Suppressor macrophage treated with lipopolysaccharide for 1 hour (primary cell): ENCODE measurements around the gene ZNF587B.
"Not testable (repeated sequence)": the region's sequence is repeated elsewhere in the genome, so short reads cannot be mapped to it uniquely, and the experiment has no call there.

Experiments
- DNase-seq, 3 donors: peaks; one replicate each; pipeline ENCODE4 v3.0.0-alpha.2; 2020 to 2022

The ZNF587B gene

DNA sequence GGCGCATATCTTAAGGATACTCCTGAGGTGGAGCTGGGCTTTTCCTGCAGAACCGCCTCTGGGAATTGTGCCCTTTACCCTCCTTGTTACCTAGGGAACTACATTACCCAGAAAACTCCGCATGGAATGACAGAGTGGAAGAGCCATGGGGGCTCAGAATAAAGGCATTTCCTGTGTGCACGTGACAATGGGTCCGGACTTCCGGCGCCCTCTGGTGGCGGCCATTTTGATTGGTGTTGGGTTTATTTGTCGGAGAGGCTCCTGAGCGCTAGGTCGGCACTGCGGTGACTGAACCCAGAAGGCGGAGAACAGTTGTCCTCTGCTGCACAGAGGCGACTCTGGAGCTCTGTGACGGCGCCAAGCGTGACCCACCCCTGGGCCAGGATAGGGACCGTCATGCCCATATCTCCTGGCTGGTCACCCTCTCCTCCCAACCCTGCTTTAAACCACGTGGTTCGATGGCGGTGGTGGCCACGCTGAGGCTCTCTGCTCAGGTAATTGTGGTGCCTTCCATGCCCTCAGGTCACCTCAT, at the start of gene ZNF587B:
ZNF587B (plus strand) TSS at position 229 of the 532 bp plus-strand sequence; CDS start at position 459, 230 bp downstream.
- peak; percentile 26 to 35 (median 29) for DNase-seq

- no peak for DNase-seq
These were observed 43.8 kb upstream of the ZNF587B start for GRCh38 chr19:57786286-57786685.

DNA sequence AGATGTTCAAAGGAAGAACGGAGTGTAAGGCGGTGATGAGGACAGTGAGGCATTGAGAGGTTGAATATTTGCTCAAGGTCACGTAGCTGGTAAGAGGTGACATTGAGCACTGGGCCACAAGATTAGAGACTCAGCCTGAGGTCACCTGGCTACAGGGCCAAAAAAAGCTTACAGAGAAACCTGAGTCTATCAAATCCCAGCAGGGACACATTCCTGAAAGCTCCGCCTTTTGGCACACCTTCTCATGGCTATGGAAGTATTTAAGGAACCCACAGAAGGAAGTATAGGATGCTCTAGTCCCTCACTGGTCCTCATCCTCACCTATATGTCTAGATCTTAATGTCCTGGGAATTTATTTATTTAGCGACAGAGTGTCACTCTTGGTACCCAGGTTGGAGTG, 43.2 kb upstream of the ZNF587B start:
- no peak for DNase-seq

- no peak for DNase-seq
These were observed 41.9 kb upstream of the ZNF587B start for GRCh38 chr19:57788114-57788692.

- no peak for DNase-seq
These were observed 40.8 kb upstream of the ZNF587B start for GRCh38 chr19:57789288-57789687.

DNA sequence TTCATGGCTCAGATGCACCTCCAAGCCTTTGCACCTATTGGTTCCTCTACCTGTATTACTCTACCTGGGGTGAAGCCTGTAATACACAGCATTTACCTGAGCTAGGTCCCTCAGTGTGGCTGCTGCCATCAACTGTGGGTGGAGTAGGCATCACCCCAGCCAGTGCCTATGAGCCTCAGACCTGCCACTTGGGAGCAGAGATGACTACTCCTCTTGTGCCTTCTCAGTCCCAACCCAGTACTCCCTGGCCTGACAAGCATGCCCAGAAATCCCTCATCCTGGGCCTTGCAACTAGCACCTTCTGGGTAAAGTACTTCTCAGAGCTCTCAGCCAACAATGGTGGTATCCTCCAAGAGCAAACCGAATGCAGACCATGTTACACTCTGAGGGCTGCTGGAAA, 33.5 kb upstream of the ZNF587B start:
- DNase-seq, result peak in 1 of 3 donors; percentile 13

DNA sequence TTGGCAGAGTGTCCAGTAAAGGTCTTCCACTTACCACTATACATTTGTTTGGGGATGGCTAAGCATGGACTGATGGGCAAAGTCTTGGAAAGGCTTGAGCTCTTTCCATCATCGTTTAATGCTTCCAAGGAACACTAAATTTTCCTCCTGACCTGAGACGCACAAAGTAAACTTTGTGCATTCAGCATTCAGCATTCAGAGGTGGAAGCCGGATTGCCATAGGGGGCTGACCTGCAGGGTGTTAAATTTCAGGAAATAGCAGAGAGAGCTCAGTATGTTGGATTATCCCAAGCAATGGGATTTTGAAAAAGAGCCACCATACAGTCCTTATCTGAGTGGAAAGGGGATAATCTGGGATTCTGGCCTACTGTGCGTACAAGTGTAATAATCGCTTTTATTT, 29.4 kb upstream of the ZNF587B start:
- DNase-seq, result no peak

GRCh38 chr19:57802269-57802668, 27.8 kb upstream of the ZNF587B start:
- no peak for DNase-seq

- DNase-seq, result no peak
These were observed 26.9 kb upstream of the ZNF587B start for GRCh38 chr19:57803265-57803593.

DNA sequence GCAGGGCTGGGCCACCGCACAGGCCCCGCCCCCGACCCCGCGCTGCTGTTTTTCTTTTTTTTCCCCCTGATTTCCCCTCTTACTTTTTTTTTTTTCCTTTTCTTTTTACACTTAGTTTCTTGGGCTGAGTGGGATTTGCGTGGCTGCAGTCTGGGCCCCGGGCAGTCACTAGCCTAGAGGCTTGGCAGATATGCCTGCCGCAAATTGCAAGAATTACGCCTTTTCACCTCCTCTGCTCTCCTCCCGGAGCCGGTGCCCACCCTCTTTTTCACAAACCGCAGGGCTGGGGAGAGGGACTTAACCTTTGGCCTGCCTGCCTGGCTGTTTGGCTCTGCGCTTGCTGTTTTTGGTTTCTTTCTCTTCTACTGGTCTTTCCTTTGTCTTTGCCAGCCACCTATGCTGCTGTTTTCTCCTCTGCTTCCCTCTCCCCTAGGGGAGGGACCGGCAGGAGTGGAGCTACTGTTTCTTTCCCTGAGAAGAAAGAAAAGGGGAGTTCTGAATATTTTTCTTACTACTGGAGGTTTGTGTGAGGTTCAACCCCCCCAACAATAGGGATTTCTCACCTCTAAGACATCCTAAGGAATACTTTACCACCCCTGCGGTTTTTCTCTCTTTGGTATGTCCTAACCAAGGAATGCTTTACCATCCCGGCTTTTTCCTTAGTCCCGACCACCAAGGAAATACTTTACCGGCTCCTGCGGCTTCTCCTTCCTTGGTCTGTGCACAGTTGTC, 26.3 kb upstream of the ZNF587B start:
- DNase-seq, result peak; percentile 23 to 46 (median 35)

DNA sequence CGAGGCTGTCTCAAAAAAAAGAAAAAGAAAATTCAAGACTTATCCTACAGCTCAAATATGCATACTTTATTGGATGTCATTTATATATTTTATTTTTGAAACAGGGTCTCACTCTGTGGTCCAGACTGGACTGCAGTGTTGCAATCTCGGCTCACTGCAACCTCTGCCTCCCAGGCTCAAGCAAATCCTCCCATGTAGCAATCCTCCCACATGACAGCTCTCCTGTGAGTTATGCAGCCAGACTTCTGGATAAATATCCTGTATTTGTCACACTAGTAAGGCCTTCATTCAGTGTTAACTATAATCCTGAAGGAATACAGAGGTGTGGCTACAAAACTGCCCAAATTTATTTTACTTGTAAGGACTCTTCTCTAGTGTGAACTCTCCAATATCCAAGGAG, 22.6 kb upstream of the ZNF587B start:
- DNase-seq, result no peak

DNA sequence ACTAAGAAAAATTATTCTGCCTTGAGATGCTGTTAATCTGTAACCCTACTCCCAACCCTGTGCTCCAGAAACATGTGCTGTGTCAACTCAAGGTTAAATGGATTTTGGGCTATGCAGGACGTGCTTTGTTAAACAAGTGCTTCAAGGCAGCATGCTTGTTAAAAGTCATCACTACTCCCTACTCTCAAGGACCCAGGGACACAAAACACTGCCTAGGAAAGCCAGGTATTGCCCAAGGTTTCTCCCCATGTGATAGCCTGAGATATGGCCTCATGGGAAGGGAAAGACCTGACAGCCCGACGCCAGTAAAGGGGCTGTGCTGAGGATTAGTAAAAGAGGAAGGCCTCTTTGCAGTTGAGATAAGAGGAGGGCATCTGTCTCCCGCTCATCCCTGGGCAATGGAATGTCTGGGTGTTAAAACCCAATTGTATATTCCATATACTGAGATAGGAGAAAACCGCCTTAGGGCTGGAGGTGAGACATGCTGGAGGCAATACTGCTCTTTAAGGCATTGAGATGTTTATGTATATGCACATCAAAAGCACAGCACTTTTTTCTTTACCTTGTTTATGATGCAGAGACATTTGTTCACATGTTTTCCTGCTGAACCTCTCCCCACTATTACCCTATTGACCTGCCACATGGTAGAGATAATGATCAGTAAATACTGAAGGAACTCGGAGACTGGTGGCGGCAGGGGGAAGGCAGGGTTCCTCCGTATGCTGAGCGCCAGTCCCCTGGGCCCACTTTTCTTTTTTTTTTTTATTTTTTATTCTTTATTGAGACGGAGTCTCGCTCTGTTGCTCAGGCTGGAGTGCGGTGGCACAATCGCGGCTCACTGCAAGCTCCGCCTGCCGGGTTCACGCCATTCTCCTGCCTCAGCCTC, 19.4 kb upstream of the ZNF587B start:
- not testable (repeated sequence) for DNase-seq

GRCh38 chr19:57812226-57812625, 17.9 kb upstream of the ZNF587B start:
- peak; percentile 30 to 64 (median 58) for DNase-seq

DNA sequence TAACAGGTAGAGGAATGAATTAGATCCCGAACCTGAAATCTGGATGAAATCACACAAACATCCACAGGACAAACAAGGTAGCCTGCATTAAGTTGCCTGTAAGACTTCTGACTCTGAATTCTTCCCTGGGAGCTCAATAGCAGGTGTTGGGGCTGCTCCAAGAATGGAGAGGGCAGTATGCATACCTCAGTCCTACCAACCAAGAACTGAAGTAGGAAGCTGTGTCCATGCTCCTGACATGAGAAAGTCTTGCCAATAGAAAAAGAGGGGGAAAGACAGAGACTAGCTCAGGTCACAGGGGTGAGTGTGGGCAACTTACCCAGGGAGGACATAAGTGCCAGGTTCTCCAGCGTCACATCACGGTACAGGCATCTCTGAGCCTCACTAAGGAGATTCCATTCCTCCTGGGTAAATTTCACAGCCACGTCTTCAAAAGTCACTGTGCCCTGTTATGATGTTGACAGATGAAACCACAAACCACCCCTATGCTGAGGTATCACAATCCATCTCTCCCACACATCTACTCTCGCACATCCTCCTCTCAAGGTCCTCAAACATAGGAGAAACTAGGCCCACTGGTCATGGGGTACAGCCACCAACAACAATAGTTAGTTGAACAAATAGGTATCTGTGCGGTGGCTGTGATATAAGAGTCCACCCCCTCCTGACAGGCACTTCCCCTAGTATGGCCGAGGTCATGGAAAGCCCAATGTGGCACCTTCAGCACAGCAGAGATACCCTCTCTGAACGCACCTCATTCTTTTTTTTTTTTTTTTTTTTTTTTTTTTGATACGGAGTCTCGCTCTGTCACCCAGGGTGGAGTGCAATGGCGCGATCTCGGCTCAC, 16.9 kb upstream of the ZNF587B start:
- not testable (repeated sequence) for DNase-seq

GRCh38 chr19:57813919-57814504, 16.1 kb upstream of the ZNF587B start:
- no peak for DNase-seq

DNA sequence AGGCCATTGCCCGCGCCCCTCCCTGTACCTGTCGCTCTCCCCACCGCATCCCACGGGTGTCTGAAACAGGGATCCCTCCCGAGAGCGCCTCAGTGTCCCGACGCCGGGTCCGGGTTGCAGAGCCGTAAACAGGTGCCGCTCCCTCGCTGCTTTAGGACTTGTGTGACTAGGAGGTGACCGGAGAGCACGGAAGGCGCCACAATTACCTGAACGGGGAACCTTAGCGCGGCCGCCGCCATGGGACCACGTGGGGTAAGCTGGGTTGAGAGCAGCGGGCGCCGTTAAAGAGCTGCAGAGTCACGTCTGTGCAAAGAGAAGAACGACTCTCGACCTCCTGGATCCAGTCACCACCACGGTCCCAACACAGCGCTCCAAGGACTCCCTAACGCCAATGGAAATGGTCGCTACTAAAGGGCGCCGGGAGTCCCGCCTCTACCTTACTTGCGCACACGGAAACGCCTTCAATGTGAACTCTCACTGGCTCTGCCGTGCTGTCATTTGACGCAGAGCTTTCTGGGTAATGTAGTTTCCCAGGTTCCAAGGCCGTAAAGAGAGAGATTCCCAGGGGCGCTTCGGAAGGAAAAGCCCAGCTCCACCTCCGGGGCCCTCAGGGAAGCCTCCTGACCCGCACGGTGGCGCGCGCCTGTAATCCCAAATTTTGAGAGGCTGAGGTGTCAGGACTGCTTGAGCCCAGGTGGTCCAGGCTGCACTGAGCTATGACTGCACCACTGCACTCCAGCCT, 15.4 kb upstream of the ZNF587B start, which contains the start of gene ZNF552:
ZNF552 (minus strand) TSS at position 409 of the 742 bp plus-strand sequence; CDS start at position 239, 170 bp downstream.
- peak; percentile 92 to 96 (median 95) for DNase-seq

DNA sequence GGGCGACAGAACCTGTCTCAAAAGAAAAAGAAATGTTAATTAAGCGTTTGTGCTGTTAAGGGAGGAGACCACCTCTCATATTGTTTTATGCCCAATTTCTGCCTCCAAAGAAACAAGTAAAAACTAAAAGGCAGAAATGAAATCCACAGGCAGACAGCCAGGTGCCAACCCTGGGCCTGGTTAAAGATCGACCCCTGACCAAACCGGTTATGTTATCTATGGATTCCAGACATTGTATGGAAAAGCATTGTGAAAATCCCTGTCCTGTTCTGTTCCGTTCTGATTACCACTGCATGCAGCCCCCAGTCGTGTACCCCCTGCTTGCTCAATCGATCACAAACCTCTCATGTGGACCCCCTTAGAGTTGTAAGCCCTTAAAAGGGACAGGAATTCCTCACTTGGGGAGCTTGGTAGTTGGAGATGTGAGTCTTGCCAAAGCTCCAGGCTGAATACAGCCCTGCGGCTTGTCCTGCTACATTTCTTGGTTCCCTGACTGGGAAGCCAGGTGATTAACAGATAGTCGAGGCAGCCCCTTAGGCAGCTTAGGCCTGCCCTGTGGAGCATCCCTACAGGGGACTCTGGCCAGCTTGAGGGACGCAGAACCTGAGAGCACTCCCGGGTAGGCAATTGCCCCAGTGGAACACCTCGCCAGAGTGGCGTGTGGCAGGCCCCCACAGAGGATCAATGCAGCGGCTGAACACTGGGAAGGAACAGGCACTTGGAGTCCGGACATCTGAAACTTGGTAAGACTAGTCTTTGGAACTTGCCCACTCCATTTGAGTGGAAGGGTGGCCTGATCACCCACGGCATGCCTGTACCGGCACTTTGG, 14.6 kb upstream of the ZNF587B start:
- no peak for DNase-seq

- DNase-seq, result no peak
These were observed 13.4 kb upstream of the ZNF587B start for GRCh38 chr19:57816652-57817051.

- DNase-seq, result no peak
These were observed 12.1 kb upstream of the ZNF587B start for GRCh38 chr19:57817976-57818375.

DNA sequence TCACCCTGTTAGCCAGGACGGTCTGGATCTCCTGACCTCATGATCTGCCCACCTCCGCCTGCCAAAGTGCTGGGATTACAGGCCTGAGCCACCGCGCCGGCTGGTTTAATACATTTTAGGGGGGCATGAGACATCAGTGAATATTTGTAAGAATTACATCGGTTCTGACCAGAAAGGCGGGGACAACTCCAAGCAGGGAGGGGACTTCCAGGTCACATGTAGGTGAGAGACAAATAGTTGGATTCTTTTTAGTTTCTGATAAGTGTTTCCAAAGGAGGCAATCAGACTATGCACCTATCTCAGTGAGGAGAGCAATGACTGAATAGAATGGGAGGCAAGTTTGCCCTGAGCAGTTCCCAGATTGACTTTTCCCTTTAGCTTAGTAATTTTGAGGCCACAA, 11.7 kb upstream of the ZNF587B start:
- no peak for DNase-seq
